Thyroid gland (tissue), 4 donors: ENCODE measurements around the gene CIAO2B.

Source experiments
- CTCF ChIP-seq, 6 experiments: fragments of 200-600 bp in 3 of 6; fragments of 450-650 bp in 3 of 6; sonication (generic) in 3 of 6; IDR thresholded peaks; one replicate each; pipeline ENCODE4 v1.5.1; 2016 to 2019; ENCODE audit warnings: antibody characterized with exemption in 6 of 6, mild to moderate bottlenecking in 2 of 6, inconsistent platforms in 1 of 6, moderate library complexity in 1 of 6
- POLR2A ChIP-seq, 2 donors: fragments of 450-650 bp; IDR thresholded peaks; one replicate each; pipeline ENCODE4 v1.6.1; 2017; ENCODE audit warnings: antibody characterized with exemption in 2 of 2, mild to moderate bottlenecking in 2 of 2, moderate library complexity in 1 of 2

GRCh38 chr16:66970775-66971720 lies 36.8 kb upstream of the CIAO2B start:
- no peak for TF ChIP-seq CTCF (IDR thresholded peaks at IDR 0.05)
- TF ChIP-seq POLR2A (IDR thresholded peaks at IDR 0.05), result no peak
